OCI-LY1 (cell line): ENCODE results near the gene AKT2.

Experiments
- H2AFZ ChIP-seq: fragments of 200-600 bp; sonication (generic), shearing (Covaris generic); 2 replicates; pipeline ENCODE4 v1.6.0; 2014; ENCODE audit warnings: antibody characterized with exemption, mild to moderate bottlenecking, low read length
- H3F3A ChIP-seq: fragments of 200-600 bp; sonication (generic), shearing (Covaris generic); 2 replicates; pipeline ENCODE4 v1.6.0; 2014; ENCODE audit warnings: mild to moderate bottlenecking, antibody characterized with exemption, low read length, moderate library complexity; ENCODE audit not compliant: insufficient read depth
- H3K27ac ChIP-seq: fragments of 200-600 bp; sonication (generic); 2 replicates; pipeline ENCODE4 v1.5.1; 2014; ENCODE audit warnings: low read length, mixed run types, mild to moderate bottlenecking, low read depth; ENCODE audit not compliant: poor library complexity, severe bottlenecking
- H3K27me3 ChIP-seq: fragments of 200-600 bp; sonication (generic); 2 replicates; pipeline ENCODE4 v1.6.0; 2014; ENCODE audit warnings: antibody characterized with exemption, mild to moderate bottlenecking, low read length, moderate library complexity; ENCODE audit not compliant: insufficient read depth
- H3K36me3 ChIP-seq: fragments of 200-600 bp; sonication (generic); 2 replicates; pipeline ENCODE4 v1.6.1; 2014; ENCODE audit warnings: mild to moderate bottlenecking, antibody characterized with exemption, low read length, moderate library complexity, mixed read lengths; ENCODE audit not compliant: insufficient read depth
- H3K4me1 ChIP-seq: fragments of 200-600 bp; sonication (generic); 2 replicates; pipeline ENCODE4 v1.5.1; 2014; ENCODE audit warnings: mild to moderate bottlenecking, low read length, moderate library complexity; ENCODE audit not compliant: insufficient read depth, severe bottlenecking
- H3K4me2 ChIP-seq: fragments of 200-600 bp; sonication (generic), shearing (Covaris generic); 2 replicates; pipeline ENCODE4 v1.6.1; 2014; ENCODE audit warnings: low read length
- H3K4me3 ChIP-seq: fragments of 200-600 bp; sonication (generic); 2 replicates; pipeline ENCODE4 v1.5.1; 2014; ENCODE audit warnings: low read length, low read depth, mild to moderate bottlenecking, mixed read lengths; ENCODE audit not compliant: poor library complexity, severe bottlenecking
- H3K79me2 ChIP-seq: fragments of 200-600 bp; shearing (Covaris generic); 2 replicates; pipeline ENCODE4 v1.6.1; 2016; ENCODE audit warnings: mixed run types, low read length, mixed read lengths; ENCODE audit not compliant: insufficient read depth
- H3K9ac ChIP-seq: fragments of 200-600 bp; sonication (generic), shearing (Covaris generic); 2 replicates; pipeline ENCODE4 v1.6.1; 2014; ENCODE audit warnings: mild to moderate bottlenecking, low read length, mixed read lengths
- H3K9me2 ChIP-seq: fragments of 200-600 bp; sonication (generic), shearing (Covaris generic); 2 replicates; pipeline ENCODE4 v1.6.1; 2014; ENCODE audit warnings: low read depth, mild to moderate bottlenecking, low read length, mixed read lengths
- H3K9me3 ChIP-seq: fragments of 200-600 bp; shearing (Covaris generic); 2 replicates; pipeline ENCODE4 v1.6.1; 2014; ENCODE audit warnings: low read length, mixed read lengths
- H4K20me1 ChIP-seq: fragments of 200-600 bp; sonication (generic), shearing (Covaris generic); 2 replicates; pipeline ENCODE4 v1.6.0; 2016; ENCODE audit warnings: mild to moderate bottlenecking, low read length; ENCODE audit not compliant: insufficient read depth
- CTCF ChIP-seq: fragments of 200-600 bp; sonication (generic), shearing (Covaris generic); IDR thresholded peaks from 2 replicates; pipeline ENCODE4 v1.5.1; 2017; ENCODE audit warnings: mild to moderate bottlenecking, antibody characterized with exemption, low read length, moderate library complexity, mixed read lengths
- EZH2 ChIP-seq: fragments of 200-600 bp; sonication (generic), shearing (Covaris generic); IDR thresholded peaks from 2 replicates; pipeline ENCODE4 v1.8.0; 2017; ENCODE audit warnings: borderline replicate concordance, mixed run types, mild to moderate bottlenecking, antibody characterized with exemption, low read length, moderate library complexity, mixed read lengths

AKT2 gene

GRCh38 chr19:40298026-40298425 is 12.9 kb upstream of the AKT2 start:
- Histone ChIP-seq H3K4me1 (no peaks in the 10 kb centered on the region), H3K9me2 (no peaks in the 10 kb centered on the region), H3K9ac (no peak overlapping the region), H3K4me2 (no peak overlapping the region), H3F3A (no peaks in the 10 kb centered on the region), H3K9me3 (no peaks in the 10 kb centered on the region), H2AFZ (no peak overlapping the region), H3K4me3 (no peak overlapping the region), H4K20me1 (no peaks in the 10 kb centered on the region), H3K27ac (no peak overlapping the region), H3K27me3 (no peaks in the 10 kb centered on the region), H3K36me3 (no peaks in the 10 kb centered on the region), H3K79me2 (no peaks in the 10 kb centered on the region)
- no peak for TF ChIP-seq CTCF
- no peak for TF ChIP-seq EZH2

- TF ChIP-seq EZH2: no peak
- TF ChIP-seq CTCF: no peak
- Histone ChIP-seq H3K9me3 (no peaks in the 10 kb centered on the region), H3K27me3 (no peaks in the 10 kb centered on the region), H3K79me2 (no peaks in the 10 kb centered on the region), H3K9ac (no peak overlapping the region), H4K20me1 (no peaks in the 10 kb centered on the region), H3K9me2 (no peaks in the 10 kb centered on the region), H3K27ac (no peak overlapping the region), H3K4me3 (no peak overlapping the region), H2AFZ (no peak overlapping the region), H3K36me3 (no peaks in the 10 kb centered on the region), H3F3A (no peaks in the 10 kb centered on the region), H3K4me1 (no peaks in the 10 kb centered on the region), H3K4me2 (no peak overlapping the region)
Observed at GRCh38 chr19:40294560-40294959, 9.4 kb upstream of the AKT2 start.

- TF ChIP-seq CTCF (no peak), EZH2 (no peak)
Observed at GRCh38 chr19:40286971-40287421, 1.9 kb upstream of the AKT2 start.

More at GRCh38 chr19:40286971-40287421, 1.9 kb upstream of the AKT2 start:
- Histone ChIP-seq H3K27ac (peak overlapping the region; percentile 97), H4K20me1 (no peaks in the 10 kb centered on the region), H2AFZ (peak overlapping the region; percentile 32), H3K9me3 (no peaks in the 10 kb centered on the region), H3F3A (0 out of 2 replicates have a peak, but pooled peaks cover 5% of the 10 kb centered on the region), H3K4me1 (peaks cover 39% of the 10 kb centered on the region), H3K79me2 (peaks cover 26% of the 10 kb centered on the region), H3K27me3 (no peaks in the 10 kb centered on the region), H3K36me3 (no peaks in the 10 kb centered on the region; the same call in 1 of the 2 replicates), H3K4me3 (no peak overlapping the region), H3K9ac (peak overlapping the region; percentile 78; the same call in 1 of the 2 replicates), H3K4me2 (peak overlapping the region; percentile 82; the same call in 1 of the 2 replicates), H3K9me2 (no peaks in the 10 kb centered on the region)
